ENCODE measurements around the gene CATSPER1. TPM values are rescaled to one million over a fixed set of nuclear protein-coding genes. Genes with fewer than 3 reads are reported as not detected.
"Not testable (repeated sequence)": the region's sequence is repeated elsewhere in the genome, so short reads cannot be mapped to it uniquely, and the experiment has no call there.

CATSPER1 gene
- total RNA-seq, 6 experiments from 2014 or later = 2.1 to 3.8 (median 2.7) TPM

GRCh38 chr11:66011239-66011784, 15.0 kb downstream of the CATSPER1 start:
- Mint-ChIP-seq H3K4me1 (ENCODE audit: low read depth) (peaks cover 35% of the 10 kb centered on the region), H3K4me3 (no peak overlapping the region; the same call in 1 of the 2 replicates), H3K27ac (no peak overlapping the region), H3K36me3 (ENCODE audit: low read depth) (no peaks in the 10 kb centered on the region), H3K27me3 (ENCODE audit: insufficient read depth) (no peaks in the 10 kb centered on the region; the same call in 1 of the 2 replicates), H3K9me3 (no peaks in the 10 kb centered on the region)
- peak; percentile 47 for DNase-seq
- no peak for TF ChIP-seq CTCF (IDR thresholded peaks at IDR 0.05)

GRCh38 chr11:66010036-66010435, 16.2 kb downstream of the CATSPER1 start:
- not testable (repeated sequence) for H3K9me3 Mint-ChIP-seq; H3K36me3 Mint-ChIP-seq (ENCODE audit: low read depth); H3K27me3 Mint-ChIP-seq (ENCODE audit: insufficient read depth); H3K4me3 Mint-ChIP-seq; DNase-seq; H3K27ac Mint-ChIP-seq
- peaks cover 22% of the 10 kb centered on the region for H3K4me1 Mint-ChIP-seq (ENCODE audit: low read depth)

- H3K27me3 Mint-ChIP-seq (ENCODE audit: insufficient read depth) = peaks cover 2% of the 10 kb centered on the region
- DNase-seq = no peak
- no peaks in the 10 kb centered on the region for H3K9me3 Mint-ChIP-seq
- no peak overlapping the region for H3K27ac Mint-ChIP-seq
- no peak for TF ChIP-seq CTCF (IDR thresholded peaks at IDR 0.05)
- peaks cover 15% of the 10 kb centered on the region for H3K4me1 Mint-ChIP-seq (ENCODE audit: low read depth)
- peaks cover 5% of the 10 kb centered on the region; the same call in 1 of the 2 replicates for H3K36me3 Mint-ChIP-seq (ENCODE audit: low read depth)
- H3K4me3 Mint-ChIP-seq = no peak overlapping the region
Measured at GRCh38 chr11:66008468-66009101, 17.7 kb downstream of the CATSPER1 start.

GRCh38 chr11:66008095-66008467, 18.2 kb downstream of the CATSPER1 start:
- Mint-ChIP-seq H3K4me3 (no peak overlapping the region), H3K36me3 (ENCODE audit: low read depth) (peaks cover 5% of the 10 kb centered on the region), H3K9me3 (no peaks in the 10 kb centered on the region), H3K27me3 (ENCODE audit: insufficient read depth) (peaks cover 2% of the 10 kb centered on the region), H3K4me1 (ENCODE audit: low read depth) (peaks cover 15% of the 10 kb centered on the region), H3K27ac (no peak overlapping the region)
- no peak for TF ChIP-seq CTCF (IDR thresholded peaks at IDR 0.05)
- no peak for DNase-seq

- peaks cover 5% of the 10 kb centered on the region for H3K36me3 Mint-ChIP-seq (ENCODE audit: low read depth)
- DNase-seq = no peak
- no peak for TF ChIP-seq CTCF (IDR thresholded peaks at IDR 0.05)
- peaks cover 2% of the 10 kb centered on the region for H3K27me3 Mint-ChIP-seq (ENCODE audit: insufficient read depth)
- H3K9me3 Mint-ChIP-seq = no peaks in the 10 kb centered on the region
- no peak overlapping the region for H3K4me3 Mint-ChIP-seq
- H3K4me1 Mint-ChIP-seq (ENCODE audit: low read depth) = peaks cover 15% of the 10 kb centered on the region
- H3K27ac Mint-ChIP-seq = no peak overlapping the region
Measured at GRCh38 chr11:66007201-66007634, 19.1 kb downstream of the CATSPER1 start.

- Mint-ChIP-seq H3K9me3 (no peaks in the 10 kb centered on the region), H3K4me3 (no peak overlapping the region), H3K27ac (no peak overlapping the region), H3K4me1 (ENCODE audit: low read depth) (peaks cover 15% of the 10 kb centered on the region), H3K36me3 (ENCODE audit: low read depth) (peaks cover 7% of the 10 kb centered on the region), H3K27me3 (ENCODE audit: insufficient read depth) (peaks cover 3% of the 10 kb centered on the region)
- DNase-seq = no peak
- TF ChIP-seq CTCF (IDR thresholded peaks at IDR 0.05) = no peak
Measured at GRCh38 chr11:66006891-66007176, 19.4 kb downstream of the CATSPER1 start.

Data from HFFc6 (cell line).